Esophagus muscularis mucosa (tissue), 4 donors: ENCODE results near the gene TTF1.

Experiments
- CTCF ChIP-seq, 3 experiments: fragments of 200-600 bp in 2 of 3; fragments of 450-650 bp in 1 of 3; sonication (generic) in 2 of 3; IDR thresholded peaks; one replicate each; pipeline ENCODE4 v1.5.1; 2017 to 2019; ENCODE audit warnings: antibody characterized with exemption in 3 of 3, mild to moderate bottlenecking in 2 of 3, moderate library complexity in 1 of 3
- EP300 ChIP-seq: sonication (generic); formaldehyde crosslinking; IDR thresholded peaks from one replicate; pipeline ENCODE4 v1.6.1; 2017; ENCODE audit warnings: antibody characterized with exemption
- POLR2A ChIP-seq: fragments of 450-650 bp; IDR thresholded peaks from one replicate; pipeline ENCODE4 v1.6.1; 2017; ENCODE audit warnings: antibody characterized with exemption, moderate library complexity, mild to moderate bottlenecking, low read depth
- POLR2AphosphoS5 ChIP-seq, 2 donors: sonication (generic); formaldehyde crosslinking; IDR thresholded peaks; one replicate each; pipeline ENCODE4 v1.6.1; 2017; ENCODE audit warnings: antibody characterized with exemption in 2 of 2

- TF ChIP-seq CTCF (IDR thresholded peaks at IDR 0.05) (no peak), POLR2A (no peak), POLR2AphosphoS5 (IDR thresholded peaks at IDR 0.05) (no peak), EP300 (no peak)
These were observed 50.2 kb downstream of the TTF1 start for GRCh38 chr9:132356324-132356924.
